Cardiac muscle cell (in vitro differentiated cells and primary cell): ENCODE data around the gene RBM10. TPM values are rescaled to one million over a fixed set of nuclear protein-coding genes. Genes with fewer than 3 reads are reported as not detected.
"Not testable (repeated sequence)": the region's sequence is repeated elsewhere in the genome, so short reads cannot be mapped to it uniquely, and the experiment has no call there.

ENCODE experiments used
- DNase-seq, 2 donors: peaks; one replicate each; pipeline versions ENCODE4 v3.0.0 to v3.0.0-alpha.2; 2010 to 2017; ENCODE audit warnings: low read depth in 1 of 2, low spot score in 1 of 2
- H3K27ac ChIP-seq: fragments of 200-600 bp; sonication (generic); 2 replicates; pipeline ENCODE4 v1.5.1; 2016
- H3K27me3 ChIP-seq: fragments of 200-600 bp; sonication (generic); 2 replicates; pipeline ENCODE4 v1.6.0; 2016; ENCODE audit warnings: control low read depth
- H3K36me3 ChIP-seq: fragments of 200-600 bp; sonication (generic); 2 replicates; pipeline ENCODE4 v1.5.1; 2016; ENCODE audit warnings: control low read depth
- H3K4me1 ChIP-seq: fragments of 200-600 bp; sonication (generic); 2 replicates; pipeline ENCODE4 v1.8.1; 2017; ENCODE audit warnings: low read depth, mild to moderate bottlenecking, mixed run types
- H3K4me3 ChIP-seq: fragments of 200-600 bp; sonication (generic); 2 replicates; pipeline ENCODE4 v1.5.1; 2016; ENCODE audit warnings: mild to moderate bottlenecking
- H3K9me3 ChIP-seq: fragments of 200-600 bp; sonication (generic); 2 replicates; pipeline ENCODE4 v1.5.1; 2017; ENCODE audit warnings: low read depth, mild to moderate bottlenecking, control low read depth
- polyA plus RNA-seq: library from polyadenylated mRNA; unstranded; fragments of >200 nt; fragmentation: Nextera tagmentation; extraction: Ambion mirVana; gene quantifications from 2 replicates; pipeline ENCODE4 v1.2.1, GENCODE V29; 2016
- total RNA-seq: library from RNA; depleted of rRNA; stranded (reverse); fragments of >200 nt; gene quantifications from 2 replicates; pipeline ENCODE4 v1.2.3, GENCODE V29; 2016
- TF ChIP-seq, protein P1 (sequence below): IDR thresholded peaks from 2 replicates; pipeline ENCODE4 v1.5.1; 2012; ENCODE audit warnings: low read depth, mild to moderate bottlenecking, low read length

Gene RBM10
- total RNA-seq (64.7 and 70.0 TPM in 2 replicates), polyA plus RNA-seq (48.7 and 52.5 TPM in 2 replicates)

GRCh38 chrX:47144626-47145394 is at the start of gene RBM10, which contains the start of gene NDUFB11:
Gene RBM10 (plus strand): TSS chrX:47145221. CDS start chrX:47147482, 2,261 bp downstream.
Gene NDUFB11 (minus strand): TSS chrX:47144702. CDS start chrX:47144679, 23 bp downstream.
- Histone ChIP-seq H3K27ac (peak within 1 kb of the TSS; percentile 96), H3K36me3 (no peaks in the 10 kb centered on the region), H3K9me3 (no peaks in the 10 kb centered on the region), H3K27me3 (no peaks in the 10 kb centered on the region), H3K4me1 (no peaks in the 10 kb centered on the region), H3K4me3 (peak within 1 kb of the TSS; percentile 71)
- TF ChIP-seq, protein P1, sequence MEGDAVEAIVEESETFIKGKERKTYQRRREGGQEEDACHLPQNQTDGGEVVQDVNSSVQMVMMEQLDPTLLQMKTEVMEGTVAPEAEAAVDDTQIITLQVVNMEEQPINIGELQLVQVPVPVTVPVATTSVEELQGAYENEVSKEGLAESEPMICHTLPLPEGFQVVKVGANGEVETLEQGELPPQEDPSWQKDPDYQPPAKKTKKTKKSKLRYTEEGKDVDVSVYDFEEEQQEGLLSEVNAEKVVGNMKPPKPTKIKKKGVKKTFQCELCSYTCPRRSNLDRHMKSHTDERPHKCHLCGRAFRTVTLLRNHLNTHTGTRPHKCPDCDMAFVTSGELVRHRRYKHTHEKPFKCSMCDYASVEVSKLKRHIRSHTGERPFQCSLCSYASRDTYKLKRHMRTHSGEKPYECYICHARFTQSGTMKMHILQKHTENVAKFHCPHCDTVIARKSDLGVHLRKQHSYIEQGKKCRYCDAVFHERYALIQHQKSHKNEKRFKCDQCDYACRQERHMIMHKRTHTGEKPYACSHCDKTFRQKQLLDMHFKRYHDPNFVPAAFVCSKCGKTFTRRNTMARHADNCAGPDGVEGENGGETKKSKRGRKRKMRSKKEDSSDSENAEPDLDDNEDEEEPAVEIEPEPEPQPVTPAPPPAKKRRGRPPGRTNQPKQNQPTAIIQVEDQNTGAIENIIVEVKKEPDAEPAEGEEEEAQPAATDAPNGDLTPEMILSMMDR = peak; percentile 55
- DNase-seq = peak; percentile 94 to 97

- Histone ChIP-seq H3K27me3 (no peaks in the 10 kb centered on the region), H3K36me3 (no peaks in the 10 kb centered on the region), H3K4me3 (no peak overlapping the region), H3K4me1 (no peaks in the 10 kb centered on the region), H3K27ac (no peak overlapping the region), H3K9me3 (no peaks in the 10 kb centered on the region)
- no peak for DNase-seq
- TF ChIP-seq, protein P1 = no peak
These were observed 48.0 kb upstream of the RBM10 start for GRCh38 chrX:47097018-47097417.

GRCh38 chrX:47098338-47099094 is 46.5 kb upstream of the RBM10 start:
- TF ChIP-seq, protein P1 = no peak
- H3K4me1 ChIP-seq = no peaks in the 10 kb centered on the region

DNA sequence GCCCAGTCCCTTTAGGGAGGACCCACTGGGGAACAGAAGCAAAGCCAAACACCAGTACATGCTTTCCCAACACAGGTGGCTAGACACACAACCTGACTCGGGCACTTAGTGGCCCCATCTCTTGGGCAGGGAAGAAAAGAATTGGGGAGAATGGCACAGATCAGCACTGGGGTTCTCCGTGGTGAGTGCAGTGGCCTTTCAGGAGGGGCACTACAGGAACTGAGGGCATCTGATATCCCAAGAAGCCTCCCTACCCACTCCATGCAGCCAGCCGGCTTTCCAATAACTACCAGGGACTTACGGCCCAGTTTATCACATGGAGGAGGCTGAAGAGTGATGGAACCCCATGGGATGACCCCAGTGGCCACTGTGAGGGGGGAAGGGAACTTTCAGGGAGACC is 43.8 kb upstream of the RBM10 start:
- Histone ChIP-seq H3K4me3 (no peak overlapping the region), H3K9me3 (no peaks in the 10 kb centered on the region), H3K27me3 (no peaks in the 10 kb centered on the region), H3K27ac (no peak overlapping the region), H3K36me3 (no peaks in the 10 kb centered on the region), H3K4me1 (no peaks in the 10 kb centered on the region)
- no peak for DNase-seq
- TF ChIP-seq, protein P1 = no peak

More at GRCh38 chrX:47098338-47099094, 46.5 kb upstream of the RBM10 start:
- Histone ChIP-seq H3K27ac (no peak overlapping the region), H3K9me3 (no peaks in the 10 kb centered on the region), H3K27me3 (no peaks in the 10 kb centered on the region), H3K4me3 (no peak overlapping the region), H3K36me3 (no peaks in the 10 kb centered on the region)
- no peak for DNase-seq

GRCh38 chrX:47110936-47111615 is 33.9 kb upstream of the RBM10 start:
- H3K27ac ChIP-seq, H3K9me3 ChIP-seq, H3K4me3 ChIP-seq, H3K4me1 ChIP-seq, H3K36me3 ChIP-seq, H3K27me3 ChIP-seq, DNase-seq: not testable (repeated sequence)
